ENCODE measurements around the gene EHD4.

DNA sequence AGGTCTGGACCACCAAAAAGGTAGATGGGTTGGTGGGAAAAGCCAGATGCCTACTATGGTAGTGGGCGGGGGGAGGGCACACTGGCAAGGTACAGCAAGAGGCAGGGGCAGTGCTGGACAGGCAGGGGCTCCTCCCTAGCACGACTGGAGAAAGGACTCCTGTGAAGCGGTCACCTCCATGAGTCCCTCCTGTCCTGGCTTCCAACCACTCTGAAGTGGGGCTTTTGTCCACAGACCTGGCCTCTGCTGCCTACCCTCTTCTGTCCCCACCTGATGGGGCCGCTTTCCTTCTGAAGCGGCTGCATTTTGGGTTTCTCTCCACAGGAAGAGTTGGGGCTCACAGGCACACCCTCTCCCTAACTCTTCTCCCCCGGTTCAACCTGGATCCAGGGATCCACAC lies 75.8 kb downstream of the EHD4 start:
- TF ChIP-seq, protein P1, sequence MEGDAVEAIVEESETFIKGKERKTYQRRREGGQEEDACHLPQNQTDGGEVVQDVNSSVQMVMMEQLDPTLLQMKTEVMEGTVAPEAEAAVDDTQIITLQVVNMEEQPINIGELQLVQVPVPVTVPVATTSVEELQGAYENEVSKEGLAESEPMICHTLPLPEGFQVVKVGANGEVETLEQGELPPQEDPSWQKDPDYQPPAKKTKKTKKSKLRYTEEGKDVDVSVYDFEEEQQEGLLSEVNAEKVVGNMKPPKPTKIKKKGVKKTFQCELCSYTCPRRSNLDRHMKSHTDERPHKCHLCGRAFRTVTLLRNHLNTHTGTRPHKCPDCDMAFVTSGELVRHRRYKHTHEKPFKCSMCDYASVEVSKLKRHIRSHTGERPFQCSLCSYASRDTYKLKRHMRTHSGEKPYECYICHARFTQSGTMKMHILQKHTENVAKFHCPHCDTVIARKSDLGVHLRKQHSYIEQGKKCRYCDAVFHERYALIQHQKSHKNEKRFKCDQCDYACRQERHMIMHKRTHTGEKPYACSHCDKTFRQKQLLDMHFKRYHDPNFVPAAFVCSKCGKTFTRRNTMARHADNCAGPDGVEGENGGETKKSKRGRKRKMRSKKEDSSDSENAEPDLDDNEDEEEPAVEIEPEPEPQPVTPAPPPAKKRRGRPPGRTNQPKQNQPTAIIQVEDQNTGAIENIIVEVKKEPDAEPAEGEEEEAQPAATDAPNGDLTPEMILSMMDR (IDR thresholded peaks at IDR 0.05; ENCODE audit: low read length) = no peak
- TF ChIP-seq EZH2 (optimal IDR thresholded peaks at IDR 0.05; ENCODE audit: low read depth, low read length) (no peak), EZH2phosphoT487 (IDR thresholded peaks at IDR 0.05; ENCODE audit: low read length) (no peak)

Data from MM.1S (cell line).